ENCODE results near the gene DLK2. TPM values are rescaled to one million over a fixed set of nuclear protein-coding genes. Genes with fewer than 3 reads are reported as not detected.

Gene DLK2
- total RNA-seq, 2 experiments from 2014 or later, result 0.78 to 0.93 TPM

GRCh38 chr6:43451939-43452338, 3.4 kb downstream of the DLK2 start:
- H3K4me1 Mint-ChIP-seq, result peaks cover 8% of the 10 kb centered on the region
- peaks cover 4% of the 10 kb centered on the region for H3K36me3 Mint-ChIP-seq

GRCh38 chr6:43451348-43451747, 4.0 kb downstream of the DLK2 start:
- Mint-ChIP-seq H3K4me1 (peaks cover 5% of the 10 kb centered on the region), H3K4me3 (no peak overlapping the region), H3K9me3 (no peaks in the 10 kb centered on the region), H3K27me3 (peaks cover 8% of the 10 kb centered on the region), H3K27ac (no peak overlapping the region), H3K36me3 (peaks cover 2% of the 10 kb centered on the region)
- DNase-seq, result no peak

More at GRCh38 chr6:43451939-43452338, 3.4 kb downstream of the DLK2 start:
- Mint-ChIP-seq H3K27me3 (peaks cover 14% of the 10 kb centered on the region), H3K9me3 (peaks cover 5% of the 10 kb centered on the region), H3K4me3 (no peak overlapping the region), H3K27ac (no peak overlapping the region)
- no peak for DNase-seq

GRCh38 chr6:43450699-43451131, 4.6 kb downstream of the DLK2 start:
- H3K9me3 Mint-ChIP-seq, result no peaks in the 10 kb centered on the region
- no peak overlapping the region for H3K4me3 Mint-ChIP-seq
- peaks cover 1% of the 10 kb centered on the region for H3K4me1 Mint-ChIP-seq
- no peak overlapping the region for H3K27ac Mint-ChIP-seq
- H3K27me3 Mint-ChIP-seq, result peaks cover 2% of the 10 kb centered on the region
- no peak for DNase-seq
- H3K36me3 Mint-ChIP-seq, result peaks cover 2% of the 10 kb centered on the region

- H3K9me3 Mint-ChIP-seq, result no peaks in the 10 kb centered on the region
- H3K36me3 Mint-ChIP-seq, result peaks cover 2% of the 10 kb centered on the region
- no peak overlapping the region for H3K4me3 Mint-ChIP-seq
- no peaks in the 10 kb centered on the region for H3K27me3 Mint-ChIP-seq
- H3K4me1 Mint-ChIP-seq, result no peaks in the 10 kb centered on the region
- DNase-seq, result no peak
- H3K27ac Mint-ChIP-seq, result no peak overlapping the region
These were observed 6.4 kb downstream of the DLK2 start for GRCh38 chr6:43448916-43449315.

- H3K4me3 Mint-ChIP-seq, result no peak overlapping the region
- no peaks in the 10 kb centered on the region for H3K9me3 Mint-ChIP-seq
- peaks cover 2% of the 10 kb centered on the region for H3K36me3 Mint-ChIP-seq
- no peaks in the 10 kb centered on the region for H3K4me1 Mint-ChIP-seq
- DNase-seq, result no peak
- H3K27me3 Mint-ChIP-seq, result no peaks in the 10 kb centered on the region
- no peak overlapping the region for H3K27ac Mint-ChIP-seq
These were observed 7.7 kb downstream of the DLK2 start for GRCh38 chr6:43447604-43448003.

GRCh38 chr6:43445576-43445975, 9.8 kb downstream of the DLK2 start:
- H3K27me3 Mint-ChIP-seq, result no peaks in the 10 kb centered on the region
- H3K36me3 Mint-ChIP-seq, result peaks cover 2% of the 10 kb centered on the region

GRCh38 chr6:43444582-43444981, 10.8 kb downstream of the DLK2 start:
- H3K36me3 Mint-ChIP-seq, result peaks cover 2% of the 10 kb centered on the region
- H3K27ac Mint-ChIP-seq, result no peak overlapping the region
- no peak overlapping the region for H3K4me3 Mint-ChIP-seq
- H3K9me3 Mint-ChIP-seq, result no peaks in the 10 kb centered on the region
- no peak for DNase-seq
- no peaks in the 10 kb centered on the region for H3K4me1 Mint-ChIP-seq
- H3K27me3 Mint-ChIP-seq, result no peaks in the 10 kb centered on the region

More at GRCh38 chr6:43445576-43445975, 9.8 kb downstream of the DLK2 start:
- H3K4me1 Mint-ChIP-seq, result no peaks in the 10 kb centered on the region
- no peak overlapping the region for H3K27ac Mint-ChIP-seq
- no peaks in the 10 kb centered on the region for H3K9me3 Mint-ChIP-seq
- DNase-seq, result no peak
- H3K4me3 Mint-ChIP-seq, result no peak overlapping the region

- Mint-ChIP-seq H3K4me3 (no peak overlapping the region), H3K4me1 (no peaks in the 10 kb centered on the region), H3K27ac (no peak overlapping the region), H3K36me3 (peaks cover 2% of the 10 kb centered on the region), H3K9me3 (no peaks in the 10 kb centered on the region), H3K27me3 (no peaks in the 10 kb centered on the region)
- no peak for DNase-seq
These were observed 11.3 kb downstream of the DLK2 start for GRCh38 chr6:43444036-43444435.

GRCh38 chr6:43442935-43443334, 12.4 kb downstream of the DLK2 start:
- no peaks in the 10 kb centered on the region for H3K9me3 Mint-ChIP-seq
- no peaks in the 10 kb centered on the region for H3K36me3 Mint-ChIP-seq
- no peaks in the 10 kb centered on the region for H3K4me1 Mint-ChIP-seq
- no peaks in the 10 kb centered on the region for H3K27me3 Mint-ChIP-seq
- no peak for DNase-seq
- no peak overlapping the region for H3K4me3 Mint-ChIP-seq
- no peak overlapping the region for H3K27ac Mint-ChIP-seq

- peaks cover 11% of the 10 kb centered on the region for H3K4me1 Mint-ChIP-seq
- H3K27me3 Mint-ChIP-seq, result no peaks in the 10 kb centered on the region
- DNase-seq, result no peak
- H3K4me3 Mint-ChIP-seq, result no peak overlapping the region
- peaks cover 3% of the 10 kb centered on the region for H3K36me3 Mint-ChIP-seq
- H3K27ac Mint-ChIP-seq, result no peak overlapping the region
- H3K9me3 Mint-ChIP-seq, result no peaks in the 10 kb centered on the region
These were observed 17.6 kb downstream of the DLK2 start for GRCh38 chr6:43437700-43438099.

- peaks cover 11% of the 10 kb centered on the region for H3K4me1 Mint-ChIP-seq
- H3K36me3 Mint-ChIP-seq, result peaks cover 4% of the 10 kb centered on the region
- no peaks in the 10 kb centered on the region for H3K27me3 Mint-ChIP-seq
- no peak for DNase-seq
- no peak overlapping the region for H3K4me3 Mint-ChIP-seq
- H3K27ac Mint-ChIP-seq, result peak overlapping the region; percentile 25
- no peaks in the 10 kb centered on the region for H3K9me3 Mint-ChIP-seq
These were observed 18.6 kb downstream of the DLK2 start for GRCh38 chr6:43436577-43437282.

GRCh38 chr6:43435682-43436437, 19.5 kb downstream of the DLK2 start:
- Mint-ChIP-seq H3K4me3 (no peak overlapping the region), H3K4me1 (peaks cover 11% of the 10 kb centered on the region), H3K9me3 (no peaks in the 10 kb centered on the region), H3K36me3 (peaks cover 5% of the 10 kb centered on the region), H3K27ac (no peak overlapping the region), H3K27me3 (no peaks in the 10 kb centered on the region)
- DNase-seq, result no peak

- DNase-seq, result no peak
- H3K4me1 Mint-ChIP-seq, result peaks cover 11% of the 10 kb centered on the region
- peaks cover 5% of the 10 kb centered on the region for H3K36me3 Mint-ChIP-seq
- H3K27me3 Mint-ChIP-seq, result no peaks in the 10 kb centered on the region
- H3K27ac Mint-ChIP-seq, result no peak overlapping the region
- no peak overlapping the region for H3K4me3 Mint-ChIP-seq
- H3K9me3 Mint-ChIP-seq, result no peaks in the 10 kb centered on the region
These were observed 20.4 kb downstream of the DLK2 start for GRCh38 chr6:43434943-43435342.

GRCh38 chr6:43434001-43434840, 21.1 kb downstream of the DLK2 start:
- peaks cover 11% of the 10 kb centered on the region for H3K4me1 Mint-ChIP-seq
- no peak overlapping the region for H3K27ac Mint-ChIP-seq
- peaks cover 5% of the 10 kb centered on the region for H3K36me3 Mint-ChIP-seq
- no peaks in the 10 kb centered on the region for H3K9me3 Mint-ChIP-seq
- no peak overlapping the region for H3K4me3 Mint-ChIP-seq
- H3K27me3 Mint-ChIP-seq, result no peaks in the 10 kb centered on the region
- no peak for DNase-seq

GRCh38 chr6:43433148-43433547, 22.2 kb downstream of the DLK2 start:
- Mint-ChIP-seq H3K9me3 (no peaks in the 10 kb centered on the region), H3K4me1 (peaks cover 20% of the 10 kb centered on the region), H3K27me3 (no peaks in the 10 kb centered on the region), H3K36me3 (peaks cover 7% of the 10 kb centered on the region), H3K27ac (no peak overlapping the region), H3K4me3 (no peak overlapping the region)
- no peak for DNase-seq

Data from activated naive CD8-positive, alpha-beta T cell treated with anti-CD3 and anti-CD28 coated beads for 36 hours (primary cell).